ENCODE measurements around the gene SENP3. TPM values are rescaled to one million over a fixed set of nuclear protein-coding genes. Genes with fewer than 3 reads are reported as not detected.

The SENP3 gene
- total and polyA plus RNA-seq, 4 donors, result 4.9 to 29.2 (median 19.7) TPM

DNA sequence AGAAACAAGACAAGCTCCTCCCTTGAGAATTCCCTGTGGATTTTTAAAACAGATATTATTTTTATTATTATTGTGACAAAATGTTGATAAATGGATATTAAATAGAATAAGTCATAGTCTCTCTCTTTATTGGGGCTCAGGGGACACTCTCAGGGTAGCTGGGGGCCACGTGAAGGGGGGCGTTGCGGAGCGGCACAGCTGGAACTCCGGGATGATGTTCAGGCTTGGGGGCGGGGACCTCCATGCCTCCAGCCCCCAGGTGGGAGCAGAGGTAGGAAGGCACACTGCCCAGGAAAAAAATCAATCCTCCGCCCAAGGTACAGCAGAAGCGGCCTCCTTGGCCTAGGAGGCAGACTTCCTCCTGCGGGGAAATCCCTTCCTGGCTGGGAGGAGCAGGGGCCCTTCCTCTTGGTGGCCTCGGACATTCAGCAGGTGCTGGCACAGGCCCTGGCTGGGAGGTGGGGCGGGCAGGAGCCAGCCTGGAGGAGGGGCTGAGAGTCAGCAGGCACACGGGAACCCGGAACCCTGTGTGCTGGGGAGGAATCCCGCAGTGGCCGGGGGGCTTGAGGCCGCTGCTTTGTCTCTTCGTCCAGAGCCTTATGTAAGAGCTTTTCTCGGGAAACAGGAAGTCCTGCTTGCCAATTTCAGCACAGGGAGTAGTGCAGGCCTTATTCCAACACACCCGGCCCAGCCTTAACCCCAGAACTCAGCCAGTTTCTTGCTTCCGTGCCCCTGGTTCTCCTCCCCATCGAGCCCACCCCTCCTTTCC lies 3.8 kb upstream of the SENP3 start:
- TF ChIP-seq NR2F2 (IDR thresholded peaks at IDR 0.05), result peak; percentile 88
- TF ChIP-seq ZBTB33 (IDR thresholded peaks at IDR 0.05), result no peak
- TF ChIP-seq FOXA1 (IDR thresholded peaks at IDR 0.05), result no peak
- TF ChIP-seq ATF3 (IDR thresholded peaks at IDR 0.05), result no peak
- peak; percentile 38 for TF ChIP-seq TAF1 (conservative IDR thresholded peaks at IDR 0.05)
- TF ChIP-seq HNF4A (conservative IDR thresholded peaks at IDR 0.05), result no peak
- TF ChIP-seq, protein P1, sequence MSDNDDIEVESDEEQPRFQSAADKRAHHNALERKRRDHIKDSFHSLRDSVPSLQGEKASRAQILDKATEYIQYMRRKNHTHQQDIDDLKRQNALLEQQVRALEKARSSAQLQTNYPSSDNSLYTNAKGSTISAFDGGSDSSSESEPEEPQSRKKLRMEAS (IDR thresholded peaks at IDR 0.05), result no peak
- TF ChIP-seq FOXA2 (IDR thresholded peaks at IDR 0.05), result no peak
- no peak for TF ChIP-seq JUND (IDR thresholded peaks at IDR 0.05)
- peak; percentile 56 for TF ChIP-seq SP1 (IDR thresholded peaks at IDR 0.05)
- TF ChIP-seq RXRA (IDR thresholded peaks at IDR 0.05), result peak; percentile 22 to 63
- TF ChIP-seq GABPA (IDR thresholded peaks at IDR 0.05 in 1 of 2, conservative IDR thresholded peaks at IDR 0.05 in 1 of 2), result peak; percentile 18 to 55
- peak; percentile 13 to 35 for TF ChIP-seq RAD21 (IDR thresholded peaks at IDR 0.05)
- TF ChIP-seq YY1 (IDR thresholded peaks at IDR 0.05), result no peak
- TF ChIP-seq HNF4G (IDR thresholded peaks at IDR 0.05), result no peak
- no peak for TF ChIP-seq EGR1 (IDR thresholded peaks at IDR 0.05; ENCODE audit: low read depth in 2 of 2)
- TF ChIP-seq REST (IDR thresholded peaks at IDR 0.05), result no peak
- TF ChIP-seq CTCF (IDR thresholded peaks at IDR 0.05; ENCODE audit: low read depth, low read length, missing input control), result no peak
- peak overlapping the region in 1 of 2 donors; percentile 76 for H3K9ac ChIP-seq (ENCODE audit: low read depth in 1 of 2, low read length in 2 of 2)
- H3K4me3 ChIP-seq (ENCODE audit: low read depth in 1 of 3, low read length in 3 of 3), result peak overlapping the region in 2 of 3 donors; percentile 0 to 31
- H3K36me3 ChIP-seq (ENCODE audit: control insufficient read depth in 4 of 4, insufficient read depth in 3 of 4, low read depth in 1 of 4, low read length in 3 of 4), result no peaks in the 10 kb centered on the region
- 14% methylated on average over 21 of the region's 21 CpGs for WGBS
- no peaks in the 10 kb centered on the region for H3K27me3 ChIP-seq (ENCODE audit: control insufficient read depth in 4 of 4, insufficient read depth in 4 of 4, low read length in 3 of 4)
- no peaks in the 10 kb centered on the region for H3K9me3 ChIP-seq (ENCODE audit: control insufficient read depth in 4 of 4, low read length in 3 of 4)
- peaks cover 10 to 49% (median 35%) of the 10 kb centered on the region in 4 donors for H3K4me1 ChIP-seq (ENCODE audit: control insufficient read depth in 4 of 4, insufficient read depth in 4 of 4, low read length in 3 of 4)
- H3K27ac ChIP-seq (ENCODE audit: low read depth in 1 of 2, low read length in 2 of 2), result peak overlapping the region; percentile 79 to 94
- no peak for DNase-seq (ENCODE audit: low spot score)

Data from liver (tissue), 9 donors.